T47D (cell line): Measurements from ENCODE around the gene GTF2IRD2.
"Not testable (repeated sequence)": the region's sequence is repeated elsewhere in the genome, so short reads cannot be mapped to it uniquely, and the experiment has no call there.

ENCODE experiments used
- DNase-seq, 2 experiments: peaks; one replicate each; pipeline versions ENCODE4 v3.0.0 to v3.0.0-alpha.2; 2011 to 2012; ENCODE audit warnings: low read depth in 1 of 2, low spot score in 1 of 2
- in situ Hi-C: cut with HindIII; loops from 2 replicates; pipeline ENCODE4 v1.10.0; 2016; ENCODE audit warnings: low sequenced_read_pairs, low pct_unique_long_range_greater_than_20kb

Gene GTF2IRD2

GRCh38 chr7:74797848-74798622 lies 53.4 kb downstream of the GTF2IRD2 start:
- DNase-seq, in situ Hi-C loops: not testable (repeated sequence)

- in situ Hi-C loops, DNase-seq: not testable (repeated sequence)
Measured at GRCh38 chr7:74789200-74789736, 62.1 kb downstream of the GTF2IRD2 start.

- in situ Hi-C loops, result not testable (repeated sequence)
- peak in 1 of 2 experiments; percentile 90 for DNase-seq
Measured at GRCh38 chr7:74788369-74789150, 62.8 kb downstream of the GTF2IRD2 start.

GRCh38 chr7:74783595-74783994 lies 67.8 kb downstream of the GTF2IRD2 start:
- in situ Hi-C loops, DNase-seq: not testable (repeated sequence)

- DNase-seq, in situ Hi-C loops: not testable (repeated sequence)
Measured at GRCh38 chr7:74781746-74782145, 69.7 kb downstream of the GTF2IRD2 start.

GRCh38 chr7:74779053-74779452 lies 72.4 kb downstream of the GTF2IRD2 start:
- DNase-seq, in situ Hi-C loops: not testable (repeated sequence)

- in situ Hi-C loops, result not testable (repeated sequence)
Measured at GRCh38 chr7:74775111-74775510, 76.3 kb downstream of the GTF2IRD2 start.

GRCh38 chr7:74773760-74774750 lies 77.3 kb downstream of the GTF2IRD2 start, which contains the start of gene NCF1:
Gene NCF1, plus strand, starts transcription at chr7:74774011. Its CDS starts 21 bp downstream, at chr7:74774032.
- DNase-seq, in situ Hi-C loops: not testable (repeated sequence)

More at GRCh38 chr7:74775111-74775510, 76.3 kb downstream of the GTF2IRD2 start:
- DNase-seq, result not testable (repeated sequence)

GRCh38 chr7:74772093-74772492 lies 79.3 kb downstream of the GTF2IRD2 start:
- DNase-seq, in situ Hi-C loops: not testable (repeated sequence)

GRCh38 chr7:74770062-74770461 lies 81.3 kb downstream of the GTF2IRD2 start:
- in situ Hi-C loops, DNase-seq: not testable (repeated sequence)

GRCh38 chr7:74766991-74767390 lies 84.4 kb downstream of the GTF2IRD2 start:
- in situ Hi-C loops, DNase-seq: not testable (repeated sequence)

- DNase-seq, in situ Hi-C loops: not testable (repeated sequence)
Measured at GRCh38 chr7:74766509-74766908, 84.9 kb downstream of the GTF2IRD2 start.

- in situ Hi-C loops, DNase-seq: not testable (repeated sequence)
Measured at GRCh38 chr7:74765205-74765918, 86.0 kb downstream of the GTF2IRD2 start.

GRCh38 chr7:74758982-74759381 lies 92.4 kb downstream of the GTF2IRD2 start:
- DNase-seq, in situ Hi-C loops: not testable (repeated sequence)

GRCh38 chr7:74758268-74758667 lies 93.1 kb downstream of the GTF2IRD2 start:
- in situ Hi-C loops, DNase-seq: not testable (repeated sequence)

GRCh38 chr7:74756673-74757072 lies 94.7 kb downstream of the GTF2IRD2 start:
- in situ Hi-C loops, DNase-seq: not testable (repeated sequence)
